Hepatic stellate cell (primary cell): ENCODE results near the gene EVI5.

Source experiments
- DNase-seq: peaks from one replicate; pipeline ENCODE4 v3.0.0; 2011; ENCODE audit warnings: low spot score

The EVI5 gene

GRCh38 chr1:92482665-92483609 lies 302.0 kb downstream of the EVI5 start:
- DNase-seq: peak; percentile 44

- peak; percentile 37 for DNase-seq
Observed at GRCh38 chr1:92481971-92482664, 302.8 kb downstream of the EVI5 start.

GRCh38 chr1:92481599-92481925 lies 303.3 kb downstream of the EVI5 start:
- no peak for DNase-seq

- DNase-seq: no peak
Observed at GRCh38 chr1:92480813-92481598, 303.9 kb downstream of the EVI5 start.

- no peak for DNase-seq
Observed at GRCh38 chr1:92480200-92480812, 304.6 kb downstream of the EVI5 start.

- DNase-seq: no peak
Observed at GRCh38 chr1:92479587-92479986, 305.3 kb downstream of the EVI5 start.

GRCh38 chr1:92478393-92478792 lies 306.5 kb downstream of the EVI5 start:
- no peak for DNase-seq

- no peak for DNase-seq
Observed at GRCh38 chr1:92476071-92476631, 308.8 kb downstream of the EVI5 start.

GRCh38 chr1:92475029-92475428 lies 309.9 kb downstream of the EVI5 start:
- no peak for DNase-seq

GRCh38 chr1:92473781-92474495 lies 311.0 kb downstream of the EVI5 start:
- DNase-seq: no peak

- DNase-seq: no peak
Observed at GRCh38 chr1:92470216-92470615, 314.7 kb downstream of the EVI5 start.

- DNase-seq: no peak
Observed at GRCh38 chr1:92466683-92467352, 318.1 kb downstream of the EVI5 start.

GRCh38 chr1:92465256-92465647 lies 319.7 kb downstream of the EVI5 start:
- DNase-seq: no peak

- no peak for DNase-seq
Observed at GRCh38 chr1:92464588-92465255, 320.2 kb downstream of the EVI5 start.

- DNase-seq: no peak
Observed at GRCh38 chr1:92461364-92462097, 323.4 kb downstream of the EVI5 start.

GRCh38 chr1:92459871-92460320 lies 325.0 kb downstream of the EVI5 start:
- no peak for DNase-seq
